8988T (cell line): Measurements from ENCODE around the gene COL6A6.
"Not testable (repeated sequence)": the region's sequence is repeated elsewhere in the genome, so short reads cannot be mapped to it uniquely, and the experiment has no call there.

Experiments
- DNase-seq: peaks from one replicate; pipeline ENCODE4 v3.0.0; 2011

Gene COL6A6

DNA sequence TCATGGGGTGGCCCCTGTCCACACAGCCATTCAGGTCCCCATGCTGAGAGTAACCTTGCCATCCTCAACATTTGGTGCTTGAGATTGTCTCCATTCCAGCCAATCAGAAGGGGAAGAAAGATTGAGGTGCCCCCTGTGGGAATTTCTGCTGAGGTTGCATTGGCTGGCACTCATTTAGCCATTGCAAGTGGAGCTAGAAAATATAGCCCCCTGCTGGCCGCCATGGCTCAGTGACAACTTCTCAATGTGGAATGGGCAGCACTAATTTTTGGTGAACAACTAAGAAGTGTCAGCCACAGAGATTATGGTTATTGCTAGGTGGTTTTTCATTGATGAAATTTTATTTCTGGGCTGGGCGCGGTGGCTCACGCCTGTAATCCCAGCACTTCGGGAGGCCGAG, 22.0 kb downstream of the COL6A6 start:
- no peak for DNase-seq

DNA sequence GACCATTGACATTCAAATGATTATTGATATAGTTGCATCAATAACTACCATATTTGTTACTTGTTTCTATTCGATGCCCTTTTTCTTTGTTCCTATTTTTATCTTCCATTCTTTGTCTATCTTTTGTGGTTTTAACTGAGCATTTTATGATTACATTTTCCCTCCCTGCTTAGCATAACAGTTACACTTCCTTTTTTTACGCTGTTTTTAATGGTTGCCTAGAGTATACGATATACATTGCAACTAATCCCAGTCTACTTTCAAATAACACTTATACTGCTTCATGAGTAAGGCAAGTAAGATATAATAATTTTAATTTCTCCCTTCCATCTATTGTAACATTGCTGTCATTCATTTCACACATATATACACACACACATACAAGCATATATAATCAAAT, 26.3 kb downstream of the COL6A6 start:
- DNase-seq, result no peak

DNA sequence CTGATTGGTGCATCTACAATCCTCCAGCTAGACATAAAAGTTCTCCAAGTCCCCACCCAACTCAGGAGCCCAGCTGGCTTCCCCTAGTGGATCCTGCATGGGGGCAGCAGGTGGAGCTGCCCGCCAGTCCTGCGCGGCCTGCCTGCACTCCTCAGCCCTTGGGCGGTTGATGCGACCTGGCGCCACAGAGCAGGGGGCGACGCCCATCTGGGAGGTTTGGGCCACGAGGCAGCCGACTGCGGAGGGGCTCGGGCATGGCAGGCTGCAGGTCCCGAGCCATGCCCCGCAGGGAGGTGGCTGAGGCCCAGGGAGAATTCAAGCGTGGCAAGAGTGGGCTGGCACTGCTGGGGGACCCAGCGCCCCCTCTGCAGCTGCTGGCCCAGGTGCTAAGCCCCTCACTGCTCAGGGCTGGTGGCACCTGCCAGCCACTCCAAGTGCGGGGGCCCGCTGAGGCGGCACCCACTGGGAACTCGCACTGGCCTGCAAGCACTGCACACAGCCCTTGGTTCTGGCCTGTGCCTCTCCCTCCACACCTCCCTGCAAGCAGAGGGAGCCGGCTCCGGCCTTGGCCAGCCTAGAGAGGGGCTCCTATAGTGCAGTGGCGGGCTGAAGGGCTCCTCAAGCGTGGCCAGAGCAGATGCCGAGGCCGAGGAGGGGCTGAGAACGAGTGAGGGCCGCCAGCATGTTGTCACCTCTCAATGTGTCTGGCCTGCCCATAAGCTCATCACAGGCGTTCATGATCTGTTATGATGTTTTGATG, 30.1 kb downstream of the COL6A6 start:
- no peak for DNase-seq

DNA sequence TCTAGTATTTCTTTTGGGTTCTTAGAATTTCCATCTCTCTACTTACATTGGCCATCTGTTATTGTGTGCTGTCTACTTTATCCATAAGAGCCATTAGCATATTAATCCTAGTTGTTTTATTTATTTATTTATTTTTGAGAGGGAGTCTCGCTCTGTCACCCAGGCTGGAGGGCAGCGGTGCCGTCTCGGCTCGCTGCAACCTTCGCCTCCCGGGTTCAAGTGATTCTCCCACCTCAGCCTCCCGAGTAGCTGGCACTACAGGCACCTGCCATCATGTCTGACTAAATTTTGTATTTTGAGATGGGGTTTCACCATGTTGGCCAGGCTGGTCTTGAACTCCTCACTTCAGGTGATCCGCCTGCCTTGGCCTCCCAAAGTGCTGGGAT, 30.7 kb downstream of the COL6A6 start:
- DNase-seq, result not testable (repeated sequence)

DNA sequence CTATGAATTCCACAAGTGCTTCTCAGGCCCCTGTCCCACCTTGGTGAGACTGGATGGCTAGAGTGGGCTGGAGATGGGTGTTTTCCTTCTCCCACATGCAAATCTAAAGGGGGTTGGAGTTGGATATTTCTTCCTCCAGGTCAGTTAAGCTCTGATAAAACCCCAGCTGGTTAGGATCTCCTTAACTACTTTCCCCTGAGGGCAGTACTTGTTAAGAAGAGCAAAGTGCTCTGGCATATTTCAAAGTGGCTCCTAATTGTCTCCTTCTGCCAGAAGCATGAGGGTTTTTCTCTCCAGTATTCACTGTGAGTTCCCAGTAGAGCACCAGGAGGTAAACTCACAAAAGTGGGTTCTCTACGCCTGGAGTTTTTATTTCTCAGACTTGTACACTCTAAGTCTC, 31.4 kb downstream of the COL6A6 start:
- no peak for DNase-seq

DNA sequence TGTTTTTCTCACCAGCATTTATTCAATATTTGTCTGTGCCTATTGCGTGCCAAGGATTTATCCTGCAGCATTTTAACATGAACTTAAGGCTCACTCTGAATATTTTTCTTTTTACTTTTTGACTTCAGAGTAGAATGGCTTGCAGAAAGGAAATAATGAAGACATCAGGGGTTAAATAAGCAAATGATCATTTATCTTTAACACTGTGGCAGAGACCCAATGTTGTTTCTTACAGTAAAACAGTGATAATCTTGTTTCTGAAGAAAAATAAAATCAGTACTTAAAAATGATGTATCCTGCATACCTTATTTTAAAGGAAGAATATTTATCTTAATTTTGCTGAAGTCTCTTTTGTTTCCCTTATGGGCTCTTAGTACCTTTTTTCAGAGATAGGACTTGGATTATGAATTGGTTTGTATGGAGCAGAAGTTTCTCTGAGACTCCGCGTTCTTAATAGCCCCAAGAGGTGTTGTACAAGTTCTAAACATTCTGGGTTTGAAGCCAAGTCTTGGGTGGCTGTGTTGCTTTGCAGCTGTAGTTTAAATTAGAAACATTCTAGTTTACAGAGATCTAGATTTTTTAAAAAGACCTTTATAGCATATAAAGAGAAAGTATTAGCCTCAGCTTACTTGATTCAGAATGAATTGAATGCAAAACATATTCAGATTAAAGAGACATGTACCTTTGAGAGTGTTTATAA, 40.5 kb downstream of the COL6A6 start:
- DNase-seq, result no peak

DNA sequence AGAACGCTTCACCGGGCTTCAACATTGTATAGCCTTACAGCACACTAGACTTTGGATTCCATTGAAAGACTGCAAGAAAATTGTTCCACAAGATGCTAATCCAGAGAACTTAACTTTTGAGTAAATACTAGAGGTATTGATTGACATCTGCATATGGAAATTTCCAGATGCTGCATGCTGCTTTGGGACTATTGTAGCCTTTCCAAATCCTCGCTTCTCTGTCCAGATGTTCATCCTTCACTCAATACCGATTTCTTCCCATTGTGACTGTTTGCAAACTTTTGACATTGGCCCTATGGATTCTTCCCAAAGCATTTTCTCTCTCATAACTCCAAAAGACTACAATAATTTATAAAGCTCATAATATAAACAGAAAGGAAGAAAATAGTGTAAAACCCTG, 41.4 kb downstream of the COL6A6 start:
- DNase-seq, result no peak

DNA sequence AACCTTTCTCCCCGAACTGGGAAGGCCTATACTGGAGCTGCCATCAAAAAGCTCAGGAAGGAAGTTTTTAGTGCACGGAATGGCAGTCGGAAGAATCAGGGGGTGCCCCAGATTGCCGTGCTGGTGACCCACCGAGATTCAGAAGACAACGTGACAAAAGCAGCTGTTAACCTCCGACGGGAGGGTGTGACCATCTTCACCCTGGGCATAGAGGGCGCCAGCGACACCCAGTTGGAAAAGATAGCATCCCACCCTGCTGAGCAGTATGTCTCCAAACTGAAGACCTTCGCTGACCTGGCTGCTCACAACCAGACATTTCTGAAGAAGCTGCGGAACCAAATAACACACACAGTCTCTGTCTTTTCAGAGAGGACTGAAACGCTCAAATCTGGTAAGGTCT, 48.2 kb downstream of the COL6A6 start:
- no peak for DNase-seq
